Measurements from ENCODE around the gene NTMT2. TPM values are rescaled to one million over a fixed set of nuclear protein-coding genes. Genes with fewer than 3 reads are reported as not detected.

Gene NTMT2
- total RNA-seq, 2 donors from 2014 or later: not detected

DNA sequence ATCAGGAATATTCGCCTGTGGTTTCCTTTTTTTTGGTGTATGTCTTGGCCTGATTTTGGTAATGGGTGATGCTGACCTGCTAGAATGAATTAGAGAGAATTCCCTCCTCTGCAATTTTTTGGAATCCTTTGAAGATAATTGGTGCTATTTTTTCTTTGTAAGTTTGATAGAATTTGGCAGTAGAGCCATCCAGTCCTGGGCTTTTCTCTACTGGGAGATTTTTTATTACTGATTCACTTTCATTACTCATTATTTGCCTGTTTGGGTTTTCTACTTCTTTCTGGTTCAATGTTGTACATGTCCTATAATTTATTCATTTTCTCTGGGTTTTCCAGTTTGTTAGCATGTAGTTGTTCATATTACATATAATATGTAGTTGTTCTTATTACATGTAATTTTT is 48.7 kb downstream of the NTMT2 start:
- Histone ChIP-seq H3K27ac (no peak overlapping the region), H3K4me3 (no peak overlapping the region), H3K27me3 (replicated peaks; ENCODE audit: insufficient read depth) (no peaks in the 10 kb centered on the region), H3K36me3 (no peaks in the 10 kb centered on the region), H3K9me3 (no peaks in the 10 kb centered on the region), H3K4me1 (replicated peaks) (no peaks in the 10 kb centered on the region)
- no peak for DNase-seq (ENCODE audit: low spot score)
- TF ChIP-seq POLR2AphosphoS5 (IDR thresholded peaks at IDR 0.05): no peak
- no peak for TF ChIP-seq POLR2A (IDR thresholded peaks at IDR 0.05)
- TF ChIP-seq, protein P1, sequence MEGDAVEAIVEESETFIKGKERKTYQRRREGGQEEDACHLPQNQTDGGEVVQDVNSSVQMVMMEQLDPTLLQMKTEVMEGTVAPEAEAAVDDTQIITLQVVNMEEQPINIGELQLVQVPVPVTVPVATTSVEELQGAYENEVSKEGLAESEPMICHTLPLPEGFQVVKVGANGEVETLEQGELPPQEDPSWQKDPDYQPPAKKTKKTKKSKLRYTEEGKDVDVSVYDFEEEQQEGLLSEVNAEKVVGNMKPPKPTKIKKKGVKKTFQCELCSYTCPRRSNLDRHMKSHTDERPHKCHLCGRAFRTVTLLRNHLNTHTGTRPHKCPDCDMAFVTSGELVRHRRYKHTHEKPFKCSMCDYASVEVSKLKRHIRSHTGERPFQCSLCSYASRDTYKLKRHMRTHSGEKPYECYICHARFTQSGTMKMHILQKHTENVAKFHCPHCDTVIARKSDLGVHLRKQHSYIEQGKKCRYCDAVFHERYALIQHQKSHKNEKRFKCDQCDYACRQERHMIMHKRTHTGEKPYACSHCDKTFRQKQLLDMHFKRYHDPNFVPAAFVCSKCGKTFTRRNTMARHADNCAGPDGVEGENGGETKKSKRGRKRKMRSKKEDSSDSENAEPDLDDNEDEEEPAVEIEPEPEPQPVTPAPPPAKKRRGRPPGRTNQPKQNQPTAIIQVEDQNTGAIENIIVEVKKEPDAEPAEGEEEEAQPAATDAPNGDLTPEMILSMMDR (IDR thresholded peaks at IDR 0.05): no peak
- 89% methylated on average over 1 of the region's 1 CpG for WGBS
- intact Hi-C loops (cut with DNase I): no loop called here

GRCh38 chr1:170196490-170197236 is 50.9 kb downstream of the NTMT2 start:
- TF ChIP-seq POLR2A (IDR thresholded peaks at IDR 0.05) (no peak), POLR2AphosphoS5 (IDR thresholded peaks at IDR 0.05) (no peak)
- TF ChIP-seq, protein P1 (IDR thresholded peaks at IDR 0.05): no peak
- Histone ChIP-seq H3K4me3 (no peak overlapping the region), H3K4me1 (replicated peaks) (no peaks in the 10 kb centered on the region), H3K36me3 (no peaks in the 10 kb centered on the region), H3K27me3 (replicated peaks; ENCODE audit: insufficient read depth) (no peaks in the 10 kb centered on the region), H3K27ac (no peak overlapping the region), H3K9me3 (no peaks in the 10 kb centered on the region)
- no peak for DNase-seq (ENCODE audit: low spot score)
- 60% methylated on average over 2 of the region's 2 CpGs for WGBS
- intact Hi-C loops (cut with DNase I): no loop called here

GRCh38 chr1:170198090-170198489 is 52.3 kb downstream of the NTMT2 start:
- DNase-seq (ENCODE audit: low spot score): no peak
- Histone ChIP-seq H3K4me1 (replicated peaks) (no peaks in the 10 kb centered on the region), H3K27me3 (replicated peaks; ENCODE audit: insufficient read depth) (no peaks in the 10 kb centered on the region), H3K4me3 (no peak overlapping the region), H3K27ac (no peak overlapping the region), H3K36me3 (no peaks in the 10 kb centered on the region), H3K9me3 (no peaks in the 10 kb centered on the region)
- intact Hi-C loops (cut with DNase I): no loop called here
- no peak for TF ChIP-seq POLR2AphosphoS5 (IDR thresholded peaks at IDR 0.05)
- TF ChIP-seq, protein P1 (IDR thresholded peaks at IDR 0.05): no peak
- no peak for TF ChIP-seq POLR2A (IDR thresholded peaks at IDR 0.05)
- 95% methylated on average over 1 of the region's 1 CpG for WGBS

GRCh38 chr1:170198584-170198983 is 52.8 kb downstream of the NTMT2 start:
- H3K9me3 ChIP-seq: no peaks in the 10 kb centered on the region
- no peak for TF ChIP-seq POLR2A (IDR thresholded peaks at IDR 0.05)
- TF ChIP-seq POLR2AphosphoS5 (IDR thresholded peaks at IDR 0.05): no peak
- TF ChIP-seq, protein P1 (IDR thresholded peaks at IDR 0.05): no peak
- H3K27ac ChIP-seq: no peak overlapping the region
- no peak for DNase-seq (ENCODE audit: low spot score)
- H3K4me3 ChIP-seq: no peak overlapping the region
- intact Hi-C loops (cut with DNase I): no loop called here
- H3K27me3 ChIP-seq (replicated peaks; ENCODE audit: insufficient read depth): no peaks in the 10 kb centered on the region
- no peaks in the 10 kb centered on the region for H3K36me3 ChIP-seq
- no peaks in the 10 kb centered on the region for H3K4me1 ChIP-seq (replicated peaks)

- H3K36me3 ChIP-seq: no peaks in the 10 kb centered on the region
- no peak overlapping the region for H3K4me3 ChIP-seq
- no peaks in the 10 kb centered on the region for H3K9me3 ChIP-seq
- no peak overlapping the region for H3K27ac ChIP-seq
- H3K4me1 ChIP-seq (replicated peaks): no peaks in the 10 kb centered on the region
- TF ChIP-seq POLR2AphosphoS5 (IDR thresholded peaks at IDR 0.05) (no peak), POLR2A (IDR thresholded peaks at IDR 0.05) (no peak)
- TF ChIP-seq, protein P1 (IDR thresholded peaks at IDR 0.05): no peak
- no peaks in the 10 kb centered on the region for H3K27me3 ChIP-seq (replicated peaks; ENCODE audit: insufficient read depth)
- intact Hi-C loops (cut with DNase I): no loop called here
- no peak for DNase-seq (ENCODE audit: low spot score)
Measured at GRCh38 chr1:170200161-170200560, 54.4 kb downstream of the NTMT2 start.
